IMR-90 (cell line): ENCODE measurements around the gene ORC1. TPM values are rescaled to one million over a fixed set of nuclear protein-coding genes. Genes with fewer than 3 reads are reported as not detected.

Source experiments
- ATAC-seq: fragments of 200-7000 bp; cut with Tn5 transposase; 2 replicates; pipeline ENCODE4 v1.9.1; 2020; ENCODE audit warnings: low read depth, mild to moderate bottlenecking, moderate library complexity
- BruUV-seq: library from RNA; stranded (reverse); fragments of 400-500 nt; replicated peaks from 2 replicates; lab custom pipeline; 2021; lab: Mats Ljungman, UMichigan
- CTCF ChIA-PET: fragments of 300-600 bp; formaldehyde crosslinking; extraction: SDS; loops from one replicate; lab custom pipeline; 2021; ENCODE audit warnings: antibody characterized with exemption; lab: Yijun Ruan, JAX
- POLR2A ChIA-PET: fragments of 300-600 bp; sonication (Branson Sonifier 250); formaldehyde crosslinking; loops from one replicate; lab custom pipeline; 2022; ENCODE audit warnings: antibody characterized with exemption; ENCODE audit not compliant: unreplicated experiment; lab: Charles Lee
- DNase-seq: peaks from one replicate; pipeline ENCODE4 v3.0.0; 2013
- H2AFZ ChIP-seq: replicated peaks from 2 replicates; pipeline ENCODE3; 2013; ENCODE audit warnings: low read length, mild to moderate bottlenecking; ENCODE audit not compliant: poor library complexity
- H2AK5ac ChIP-seq: 2 replicates; pipeline ENCODE4 v1.6.1; 2013; ENCODE audit warnings: low read depth, low read length, inconsistent platforms
- H2AK9ac ChIP-seq: replicated peaks from 2 replicates; pipeline ENCODE3; 2013; ENCODE audit warnings: mild to moderate bottlenecking, low read depth, low read length, moderate library complexity; ENCODE audit not compliant: poor library complexity
- H2BK120ac ChIP-seq: 2 replicates; pipeline ENCODE4 v1.6.1; 2013; ENCODE audit warnings: low read depth, low read length, inconsistent platforms
- H2BK15ac ChIP-seq: 3 replicates; pipeline ENCODE4 v1.6.1; 2013; ENCODE audit warnings: low read depth, low read length, inconsistent platforms
- H2BK20ac ChIP-seq: 2 replicates; pipeline ENCODE4 v1.6.1; 2013; ENCODE audit warnings: low read depth, mild to moderate bottlenecking, inconsistent platforms, low read length, moderate library complexity
- H2BK5ac ChIP-seq: 2 replicates; pipeline ENCODE4 v1.6.1; 2013; ENCODE audit warnings: mild to moderate bottlenecking, low read depth, low read length, inconsistent platforms; ENCODE audit not compliant: poor library complexity, severe bottlenecking
- H3K14ac ChIP-seq: replicated peaks from 2 replicates; pipeline ENCODE4 v1.6.1; 2013; ENCODE audit warnings: low read depth, low read length, inconsistent platforms
- H3K18ac ChIP-seq: 2 replicates; pipeline ENCODE4 v1.6.1; 2013; ENCODE audit warnings: low read depth, low read length, control low read depth
- H3K23ac ChIP-seq: 2 replicates; pipeline ENCODE4 v1.6.1; 2013; ENCODE audit warnings: low read depth, low read length, inconsistent platforms
- H3K27ac ChIP-seq: 2 replicates; pipeline ENCODE4 v1.5.1; 2013; ENCODE audit warnings: mild to moderate bottlenecking, control low read depth, low read length; ENCODE audit not compliant: insufficient read depth
- H3K27me3 ChIP-seq: 2 replicates; pipeline ENCODE4 v1.6.1; 2013; ENCODE audit warnings: low read length; ENCODE audit not compliant: control insufficient read depth, insufficient read depth
- H3K36me3 ChIP-seq: 2 replicates; pipeline ENCODE4 v1.6.1; 2013; ENCODE audit warnings: low read length, mixed read lengths; ENCODE audit not compliant: control insufficient read depth, insufficient read depth
- H3K4ac ChIP-seq: 2 replicates; pipeline ENCODE4 v1.6.1; 2013; ENCODE audit warnings: low read depth, low read length, inconsistent platforms
- H3K4me1 ChIP-seq: 2 replicates; pipeline ENCODE4 v1.6.1; 2013; ENCODE audit warnings: low read length, mixed read lengths; ENCODE audit not compliant: control insufficient read depth, insufficient read depth
- H3K4me2 ChIP-seq: 2 replicates; pipeline ENCODE4 v1.6.1; 2013; ENCODE audit warnings: low read depth, mild to moderate bottlenecking, control low read depth, low read length, moderate library complexity
- H3K4me3 ChIP-seq: 2 replicates; pipeline ENCODE4 v1.5.1; 2013; ENCODE audit warnings: low read depth, mild to moderate bottlenecking, control low read depth, low read length, moderate library complexity; ENCODE audit not compliant: insufficient read depth
- H3K56ac ChIP-seq: 2 replicates; pipeline ENCODE4 v1.6.1; 2013; ENCODE audit warnings: low read length, inconsistent platforms; ENCODE audit not compliant: insufficient read depth; ENCODE audit errors: extremely low read depth
- H3K79me1 ChIP-seq, 2 experiments: 2 replicates each; pipeline ENCODE4 v1.6.1; 2013; ENCODE audit warnings: low read length in 2 of 2, inconsistent platforms in 1 of 2, low read depth in 1 of 2
- H3K9ac ChIP-seq: 2 replicates; pipeline ENCODE4 v1.6.1; 2013; ENCODE audit warnings: low read depth, low read length, control low read depth
- H3K9me1 ChIP-seq: 2 replicates; pipeline ENCODE4 v1.6.1; 2013; ENCODE audit warnings: low read length, inconsistent platforms; ENCODE audit not compliant: insufficient read depth
- H3K9me3 ChIP-seq: 2 replicates; pipeline ENCODE4 v1.6.1; 2013; ENCODE audit warnings: low read length; ENCODE audit not compliant: control insufficient read depth, insufficient read depth
- H4K20me1 ChIP-seq: 2 replicates; pipeline ENCODE4 v1.6.1; 2013; ENCODE audit warnings: low read length, inconsistent platforms; ENCODE audit not compliant: insufficient read depth
- H4K5ac ChIP-seq: 2 replicates; pipeline ENCODE4 v1.6.1; 2013; ENCODE audit warnings: mild to moderate bottlenecking, low read depth, low read length, control low read depth
- H4K8ac ChIP-seq, 2 experiments: 2 replicates each; pipeline ENCODE4 v1.6.1; 2013; ENCODE audit warnings: low read depth in 2 of 2, low read length in 2 of 2, control low read depth in 1 of 2, inconsistent platforms in 1 of 2
- H4K91ac ChIP-seq: 2 replicates; pipeline ENCODE4 v1.6.1; 2013; ENCODE audit warnings: low read depth, low read length, inconsistent platforms; ENCODE audit not compliant: insufficient read depth
- FOS ChIP-seq: fragments of 150-350 bp; IDR thresholded peaks from 2 replicates; pipeline ENCODE4 v1.6.1; 2016; ENCODE audit warnings: low read depth, low read length
- MAFK ChIP-seq: IDR thresholded peaks from 2 replicates; pipeline ENCODE4 v1.6.1; 2012; ENCODE audit warnings: low read depth, low read length, improper control_type of control experiment
- WGBS, 2 experiments: methylation state at CpG; one replicate each; pipeline versions ENCODE4 v1.1.5 to v1.1.7; 2013; ENCODE audit warnings: missing lambda C conversion rate in 2 of 2; ENCODE audit not compliant: insufficient read length in 1 of 2; ENCODE audit errors: extremely low coverage in 2 of 2; 5-methylcytosine and 5-hydroxymethylcytosine counted together
- dilution Hi-C: fragments of 300-500 bp; cut with HindIII; formaldehyde crosslinking; loops from one replicate; pipeline ENCODE4 v1.14.3; 2018; ENCODE audit warnings: low sequenced_read_pairs; ENCODE audit not compliant: unreplicated experiment
- in situ Hi-C: fragments of 300-500 bp; cut with MboI; formaldehyde crosslinking; loops from 3 replicates; pipeline ENCODE4 v1.14.3; 2019; ENCODE audit warnings: low sequenced_read_pairs, inconsistent platforms, mixed read lengths
- intact Hi-C: fragments of 100-400 bp; cut with micrococcal nuclease; formaldehyde crosslinking; loops from 2 replicates; pipeline ENCODE4 v1.10.0; 2022
- polyA plus RNA-seq, 3 experiments: library from polyadenylated mRNA; depleted of rRNA; stranded (reverse); fragments of >200 nt; gene quantifications; 2 replicates each; pipeline ENCODE4 v1.2.3, GENCODE V29; 2012; ENCODE audit warnings: low replicate concordance in 1 of 3
- total RNA-seq: library from RNA; depleted of rRNA; stranded (reverse); fragments of >200 nt; gene quantifications from 2 replicates; pipeline ENCODE4 v1.2.3, GENCODE V29; 2012

The ORC1 gene
- total and polyA plus RNA-seq, 2 of the 4 experiments (the other 2 are of a cell fraction) = 6.3 to 10.6 TPM

DNA sequence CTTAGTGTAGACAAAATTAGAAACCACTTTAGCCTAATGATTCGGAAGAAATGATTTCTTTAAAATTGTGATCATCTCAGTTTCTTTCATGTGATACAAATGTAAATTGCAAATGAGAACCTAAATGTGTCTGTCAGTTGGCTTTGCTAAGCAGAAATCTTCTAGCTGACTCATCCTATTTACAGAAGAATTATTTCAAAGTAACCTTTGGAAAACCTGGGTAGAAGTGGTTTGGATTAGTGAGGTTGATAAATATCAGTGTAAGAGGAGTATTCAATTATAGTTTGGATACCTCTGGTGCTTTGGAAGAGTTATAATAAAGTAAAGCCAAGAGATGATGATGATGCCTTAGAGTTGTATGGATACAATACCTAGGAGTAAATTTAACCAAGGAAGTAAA is 75.6 kb downstream of the ORC1 start:
- H4K8ac ChIP-seq = no peak overlapping the region
- H4K91ac ChIP-seq = no peak overlapping the region
- BruUV-seq = no TSS peak
- H3K18ac ChIP-seq = no peak overlapping the region
- no peak overlapping the region for H2BK5ac ChIP-seq
- no peak overlapping the region for H3K4me2 ChIP-seq
- no peak overlapping the region for H3K14ac ChIP-seq
- H2BK15ac ChIP-seq = no peak overlapping the region
- intact Hi-C loops (no loop called here), dilution Hi-C loops (no loop called here), in situ Hi-C loops (no loop called here)
- H4K5ac ChIP-seq = no peak overlapping the region
- H3K9ac ChIP-seq = no peak overlapping the region
- no peaks in the 10 kb centered on the region for H3K4me1 ChIP-seq
- no peaks in the 10 kb centered on the region for H3K36me3 ChIP-seq
- peaks cover 2% of the 10 kb centered on the region; the same call in 1 of the 2 replicates for H3K9me1 ChIP-seq
- H3K27me3 ChIP-seq = no peaks in the 10 kb centered on the region
- no peak for TF ChIP-seq FOS
- peak; percentile 64 for TF ChIP-seq MAFK
- H2BK120ac ChIP-seq = no peak overlapping the region
- no peak overlapping the region for H3K4me3 ChIP-seq
- ChIA-PET CTCF (no interaction called here), POLR2A (no interaction called here)
- no peak for ATAC-seq
- H3K79me1 ChIP-seq = no peaks in the 10 kb centered on the region
- H3K4ac ChIP-seq = no peak overlapping the region
- no peak overlapping the region for H3K27ac ChIP-seq
- no CpG with 5 or more reads among the region's 1 CpG for WGBS, 2 experiments
- no peak overlapping the region for H2AK9ac ChIP-seq
- H2AFZ ChIP-seq = no peak overlapping the region
- H3K56ac ChIP-seq = no peak overlapping the region
- DNase-seq = peak; percentile 6
- no peaks in the 10 kb centered on the region for H3K9me3 ChIP-seq
- no peak overlapping the region for H2BK20ac ChIP-seq
- no peaks in the 10 kb centered on the region for H4K20me1 ChIP-seq
- no peak overlapping the region for H2AK5ac ChIP-seq
- H3K23ac ChIP-seq = no peak overlapping the region
